Measurements from ENCODE around the gene TNS3. TPM values are rescaled to one million over a fixed set of nuclear protein-coding genes. Genes with fewer than 3 reads are reported as not detected.

Gene TNS3
- total and polyA plus RNA-seq, 7 donors: 17.4 to 43.8 (median 28.8) TPM

DNA sequence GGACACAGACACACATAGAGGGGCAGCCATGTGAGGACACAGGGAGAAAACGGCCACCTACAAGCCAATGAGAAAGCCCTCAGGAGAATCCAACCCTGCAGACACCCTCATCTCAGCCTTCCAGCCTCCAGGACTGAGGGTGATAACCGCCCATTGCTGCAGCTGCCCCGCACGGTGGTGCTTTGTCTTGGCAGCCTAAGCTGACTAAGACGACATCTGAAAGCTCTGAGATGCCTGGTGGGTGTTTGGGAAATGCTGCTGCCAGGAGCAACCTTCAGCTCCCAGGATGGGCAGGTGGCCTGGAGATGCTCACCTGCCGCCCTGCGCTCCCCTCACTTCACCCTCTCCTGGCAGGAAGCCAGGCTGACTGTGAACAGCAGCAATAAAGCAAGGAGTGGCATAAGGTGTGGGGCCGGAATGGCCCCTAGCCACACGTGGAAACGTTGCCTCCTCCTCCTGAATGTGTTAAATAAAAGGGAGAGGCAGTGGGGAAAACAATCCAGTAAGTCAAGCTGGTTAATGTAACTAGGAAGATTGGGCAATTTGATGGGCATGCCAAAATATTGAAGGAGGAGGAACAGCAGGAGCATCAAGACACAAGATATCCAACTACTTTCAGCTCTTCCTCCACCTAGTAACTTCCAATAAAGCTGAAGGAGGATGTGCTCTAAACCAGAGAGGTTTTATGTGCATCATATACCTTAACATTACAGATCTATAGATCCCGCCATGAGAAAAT is 121.5 kb downstream of the TNS3 start:
- no peak for DNase-seq
- H3K9me3 ChIP-seq: no peaks in the 10 kb centered on the region
- 21 to 70% methylated on average over 11 of the region's 11 CpGs for WGBS, 2 donors
- TF ChIP-seq, protein P1, sequence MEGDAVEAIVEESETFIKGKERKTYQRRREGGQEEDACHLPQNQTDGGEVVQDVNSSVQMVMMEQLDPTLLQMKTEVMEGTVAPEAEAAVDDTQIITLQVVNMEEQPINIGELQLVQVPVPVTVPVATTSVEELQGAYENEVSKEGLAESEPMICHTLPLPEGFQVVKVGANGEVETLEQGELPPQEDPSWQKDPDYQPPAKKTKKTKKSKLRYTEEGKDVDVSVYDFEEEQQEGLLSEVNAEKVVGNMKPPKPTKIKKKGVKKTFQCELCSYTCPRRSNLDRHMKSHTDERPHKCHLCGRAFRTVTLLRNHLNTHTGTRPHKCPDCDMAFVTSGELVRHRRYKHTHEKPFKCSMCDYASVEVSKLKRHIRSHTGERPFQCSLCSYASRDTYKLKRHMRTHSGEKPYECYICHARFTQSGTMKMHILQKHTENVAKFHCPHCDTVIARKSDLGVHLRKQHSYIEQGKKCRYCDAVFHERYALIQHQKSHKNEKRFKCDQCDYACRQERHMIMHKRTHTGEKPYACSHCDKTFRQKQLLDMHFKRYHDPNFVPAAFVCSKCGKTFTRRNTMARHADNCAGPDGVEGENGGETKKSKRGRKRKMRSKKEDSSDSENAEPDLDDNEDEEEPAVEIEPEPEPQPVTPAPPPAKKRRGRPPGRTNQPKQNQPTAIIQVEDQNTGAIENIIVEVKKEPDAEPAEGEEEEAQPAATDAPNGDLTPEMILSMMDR (IDR thresholded peaks at IDR 0.05): no peak
- TF ChIP-seq POLR2AphosphoS5 (IDR thresholded peaks at IDR 0.05): peak in 3 of 4 donors; percentile 7 to 35 (median 12)
- H3K4me3 ChIP-seq: no peak overlapping the region
- peaks cover 0 to 29% (median 19%) of the 10 kb centered on the region in 4 donors for H3K4me1 ChIP-seq
- no peaks in the 10 kb centered on the region for H3K36me3 ChIP-seq
- intact Hi-C loops (cut with DNase I): no loop called here
- H3K27ac ChIP-seq: no peak overlapping the region
- H3K27me3 ChIP-seq: no peaks in the 10 kb centered on the region

DNA sequence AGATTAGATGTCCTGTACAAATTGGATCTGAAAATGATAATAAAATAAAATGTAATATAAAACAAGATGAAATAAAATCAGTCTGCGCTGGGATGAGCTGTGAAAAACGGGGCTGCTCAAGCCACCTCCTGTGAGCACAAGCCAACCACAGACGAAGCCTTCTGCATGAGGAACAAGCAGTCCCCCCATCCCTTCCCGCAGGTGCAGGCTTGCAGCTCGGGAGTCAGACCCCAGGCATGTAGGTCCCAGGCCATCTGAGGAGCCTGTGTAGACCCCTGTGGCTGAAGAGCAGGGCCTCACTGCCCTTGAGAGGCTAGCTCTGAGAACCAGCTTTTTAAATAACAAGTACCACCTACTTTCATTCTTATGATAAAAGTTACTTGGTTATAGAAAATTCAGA is 123.4 kb downstream of the TNS3 start:
- TF ChIP-seq EP300 (IDR thresholded peaks at IDR 0.05): no peak
- TF ChIP-seq POLR2AphosphoS5 (IDR thresholded peaks at IDR 0.05): no peak
- TF ChIP-seq POLR2A (IDR thresholded peaks at IDR 0.05): no peak
- TF ChIP-seq, protein P1 (IDR thresholded peaks at IDR 0.05): no peak
- Histone ChIP-seq H3K9me3 (no peaks in the 10 kb centered on the region), H3K4me1 (peaks cover 0 to 47% (median 33%) of the 10 kb centered on the region in 4 donors), H3K4me3 (no peak overlapping the region), H3K27ac (peak overlapping the region in 1 of 4 donors; percentile 0), H3K36me3 (no peaks in the 10 kb centered on the region), H3K27me3 (no peaks in the 10 kb centered on the region)
- intact Hi-C loops (cut with DNase I): no loop called here
- 79 to 88% methylated on average over 5 of the region's 5 CpGs for WGBS, 2 donors
- DNase-seq: no peak

DNA sequence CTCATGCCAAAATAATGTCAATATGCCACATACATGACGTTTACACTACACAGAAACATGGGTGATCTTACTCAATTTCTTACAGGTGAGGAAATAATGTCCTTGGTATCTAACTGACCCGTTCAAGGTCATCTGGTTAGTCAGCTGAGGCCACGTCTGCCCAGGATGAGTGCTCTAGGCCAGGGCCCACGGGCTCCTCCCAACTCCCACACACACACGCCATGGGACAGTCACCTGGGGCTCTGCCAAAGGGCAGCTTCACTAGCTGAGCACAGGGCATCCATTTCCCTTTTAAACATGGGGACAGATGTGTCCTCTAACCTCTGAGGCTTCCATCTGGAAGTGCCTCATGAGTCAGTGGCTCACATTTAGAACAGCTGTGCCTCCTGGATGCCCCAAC is 123.9 kb downstream of the TNS3 start:
- no peak overlapping the region for H3K4me3 ChIP-seq
- H3K4me1 ChIP-seq: peaks cover 0 to 52% (median 38%) of the 10 kb centered on the region in 4 donors
- H3K36me3 ChIP-seq: no peaks in the 10 kb centered on the region
- no peak for DNase-seq
- intact Hi-C loops (cut with DNase I): no loop called here
- TF ChIP-seq EP300 (IDR thresholded peaks at IDR 0.05) (no peak), POLR2AphosphoS5 (IDR thresholded peaks at IDR 0.05) (peak in 2 of 4 donors; percentile 18 to 44)
- no peaks in the 10 kb centered on the region for H3K9me3 ChIP-seq
- no peaks in the 10 kb centered on the region for H3K27me3 ChIP-seq
- 33 to 66% methylated on average over 5 of the region's 5 CpGs for WGBS, 2 donors
- peak overlapping the region in 1 of 4 donors; percentile 0 for H3K27ac ChIP-seq

DNA sequence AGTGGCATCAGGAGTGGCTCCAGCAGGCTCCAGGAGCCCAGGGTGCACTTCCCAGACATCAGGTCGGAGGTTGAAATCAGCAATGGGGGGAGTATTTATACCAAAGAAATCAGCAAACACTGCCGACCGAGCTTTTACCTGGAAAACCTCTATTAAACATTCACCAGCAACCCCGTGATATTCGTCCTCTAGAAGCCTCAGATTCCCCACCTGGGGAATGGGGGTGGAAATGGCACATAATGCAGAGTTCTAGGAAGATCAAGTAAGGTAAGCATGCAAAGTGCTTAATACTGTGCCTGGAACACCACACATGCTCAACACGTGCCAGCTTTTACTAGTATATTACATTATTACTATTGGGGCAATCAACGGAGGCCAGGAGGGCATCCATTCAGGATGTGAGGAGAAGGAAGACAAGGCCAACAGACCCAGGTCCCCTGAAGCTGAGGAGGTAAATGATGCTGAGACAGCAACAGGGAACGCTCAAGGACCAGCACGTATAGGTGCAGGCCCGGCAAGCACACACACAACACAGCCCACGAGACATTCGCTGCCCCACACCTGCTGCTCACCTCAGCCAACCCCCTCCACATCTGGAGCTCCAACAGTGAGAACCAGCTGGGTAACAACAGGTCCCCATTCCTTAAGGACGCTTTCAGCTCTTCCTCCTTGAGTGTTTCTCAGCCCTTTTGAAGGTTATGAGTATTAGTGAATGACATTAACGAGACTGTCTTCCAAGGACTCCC is 125.5 kb downstream of the TNS3 start:
- no peak for DNase-seq
- intact Hi-C loops (cut with DNase I): no loop called here

DNA sequence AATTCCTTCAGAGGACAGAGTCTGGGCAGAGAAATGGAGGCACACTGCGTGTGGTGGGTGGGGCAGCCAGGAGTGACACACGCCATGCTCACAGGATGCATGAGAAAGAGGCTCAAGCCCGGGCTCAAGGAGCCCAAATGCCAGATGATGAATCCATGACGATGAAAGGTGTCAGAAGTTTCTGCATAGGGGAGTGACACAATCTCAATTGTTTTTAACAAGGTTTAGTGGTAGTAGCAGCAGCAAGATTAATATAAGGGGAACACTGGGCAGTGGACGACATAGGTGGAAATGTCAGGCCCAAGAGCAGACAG is 126.1 kb downstream of the TNS3 start:
- intact Hi-C loops (cut with DNase I): no loop called here
- no peaks in the 10 kb centered on the region for H3K27me3 ChIP-seq
- H3K4me3 ChIP-seq: no peak overlapping the region
- H3K4me1 ChIP-seq: peaks cover 0 to 63% (median 49%) of the 10 kb centered on the region in 4 donors
- H3K36me3 ChIP-seq: no peaks in the 10 kb centered on the region
- 89 to 91% methylated on average over 5 of the region's 5 CpGs for WGBS, 2 donors
- no peaks in the 10 kb centered on the region for H3K9me3 ChIP-seq
- TF ChIP-seq POLR2A (IDR thresholded peaks at IDR 0.05) (no peak), EP300 (IDR thresholded peaks at IDR 0.05) (no peak), POLR2AphosphoS5 (IDR thresholded peaks at IDR 0.05) (no peak)
- TF ChIP-seq, protein P1 (IDR thresholded peaks at IDR 0.05): no peak
- H3K27ac ChIP-seq: no peak overlapping the region
- no peak for DNase-seq

More for the DNA sequence above, 125.5 kb downstream of the TNS3 start:
- no peaks in the 10 kb centered on the region for H3K9me3 ChIP-seq
- H3K27ac ChIP-seq: no peak overlapping the region
- H3K4me1 ChIP-seq: peaks cover 0 to 63% (median 49%) of the 10 kb centered on the region in 4 donors
- no peak for TF ChIP-seq POLR2AphosphoS5 (IDR thresholded peaks at IDR 0.05)
- TF ChIP-seq, protein P1 (IDR thresholded peaks at IDR 0.05): no peak
- no peak for TF ChIP-seq POLR2A (IDR thresholded peaks at IDR 0.05)
- no peak for TF ChIP-seq EP300 (IDR thresholded peaks at IDR 0.05)
- no peaks in the 10 kb centered on the region for H3K36me3 ChIP-seq
- 78 to 90% methylated on average over 14 of the region's 14 CpGs for WGBS, 2 donors
- H3K27me3 ChIP-seq: no peaks in the 10 kb centered on the region
- no peak overlapping the region for H3K4me3 ChIP-seq
